ENCODE measurements around the gene RNLS. TPM values are rescaled to one million over a fixed set of nuclear protein-coding genes. Genes with fewer than 3 reads are reported as not detected.

Gene RNLS
- total and polyA plus RNA-seq, 2 of the 8 experiments (the other 6 are each of a cell fraction or from before 2014, with no cell fraction given) = 7.5 to 12.7 TPM

DNA sequence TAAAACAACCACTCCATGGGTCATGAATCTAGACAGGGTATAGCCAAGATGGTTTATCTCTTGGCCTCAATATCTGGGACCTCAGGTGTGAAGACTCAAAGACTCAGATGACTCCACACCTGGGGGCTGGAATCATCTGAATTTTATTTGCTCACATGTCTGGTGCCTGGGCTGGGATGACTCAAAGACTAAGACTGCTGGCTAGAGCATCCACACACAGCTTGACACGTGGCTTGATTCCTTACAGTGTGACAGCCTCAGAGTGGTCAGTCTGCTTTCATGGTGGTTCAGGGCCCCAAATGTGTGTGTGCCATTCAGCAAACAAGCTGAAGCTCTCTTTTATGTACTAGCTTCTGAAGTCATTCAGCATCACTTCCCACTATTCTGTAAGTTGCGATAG lies 333.7 kb downstream of the RNLS start:
- no peak overlapping the region for H3K4me2 ChIP-seq (ENCODE audit: insufficient read depth in 1 of 2, low read depth in 2 of 2, low read length in 2 of 2)
- no peak overlapping the region for H4K8ac ChIP-seq (ENCODE audit: extremely low read depth, insufficient read depth, low read length)
- H2AFZ ChIP-seq (ENCODE audit: low read length) = no peak overlapping the region
- no peak overlapping the region for H2AK5ac ChIP-seq (ENCODE audit: low read depth, low read length)
- no peak overlapping the region for H3K14ac ChIP-seq (ENCODE audit: insufficient read length)
- no peak overlapping the region for H3K9ac ChIP-seq (replicated peaks in 1 of 4; ENCODE audit: extremely low read depth in 1 of 4, low read depth in 3 of 4, low read length in 3 of 4)
- H3K23ac ChIP-seq (ENCODE audit: insufficient read length) = no peak overlapping the region
- no peak overlapping the region for H3K4me3 ChIP-seq (ENCODE audit: extremely low read depth in 1 of 4, insufficient read depth in 2 of 4, low read depth in 3 of 4, low read length in 4 of 4)
- no peaks in the 10 kb centered on the region for H3K4me1 ChIP-seq (replicated peaks in 1 of 4; ENCODE audit: control insufficient read depth in 3 of 4, insufficient read depth in 4 of 4, low read length in 3 of 4)
- DNase-seq (ENCODE audit: low read depth in 1 of 2, low spot score in 2 of 2) (no peak), FAIRE-seq (no peak)
- H3K27ac ChIP-seq (ENCODE audit: low read depth, low read length) = no peak overlapping the region
- H4K20me1 ChIP-seq (replicated peaks in 1 of 2; ENCODE audit: control insufficient read depth in 1 of 2, insufficient read depth in 2 of 2, low read length in 2 of 2) = no peaks in the 10 kb centered on the region
- CTCF ChIA-PET (ENCODE audit: partially characterized antibody) = interaction anchor here (1.0 to 2.0 kb wide), 2 partner anchors 10 to 15 kb away, joined by 3 to 7 read pairs; no protein-coding TSS in a partner anchor
- no peaks in the 10 kb centered on the region for H3K36me3 ChIP-seq (ENCODE audit: control insufficient read depth in 2 of 4, insufficient read depth in 4 of 4, low read length in 3 of 4)
- no peaks in the 10 kb centered on the region for H3K23me2 ChIP-seq (ENCODE audit: low read depth, low read length)
- no peak overlapping the region for H3K18ac ChIP-seq (ENCODE audit: extremely low read depth, low read length)
- no peaks in the 10 kb centered on the region for H3K79me2 ChIP-seq (ENCODE audit: control insufficient read depth in 1 of 2, insufficient read depth in 2 of 2, low read length in 2 of 2)
- H2BK120ac ChIP-seq (replicated peaks; ENCODE audit: low read depth, low read length) = no peak overlapping the region
- no peaks in the 10 kb centered on the region for H3K27me3 ChIP-seq (replicated peaks in 1 of 4; ENCODE audit: control insufficient read depth in 3 of 4, extremely low read depth in 1 of 4, insufficient read depth in 3 of 4, low read length in 3 of 4)
- no peak overlapping the region for H2BK12ac ChIP-seq (ENCODE audit: low read depth, low read length)
- H3K56ac ChIP-seq (replicated peaks; ENCODE audit: insufficient read length, low read depth, low read length) = no peak overlapping the region
- no peaks in the 10 kb centered on the region for H3K79me1 ChIP-seq (ENCODE audit: low read depth, low read length)
- POLR2A ChIA-PET (ENCODE audit: partially characterized antibody) = no interaction called here
- H2BK20ac ChIP-seq (ENCODE audit: low read length) = no peak overlapping the region
- no peak overlapping the region for H2BK5ac ChIP-seq (ENCODE audit: low read depth, low read length)
- TF ChIP-seq SP1 (IDR thresholded peaks at IDR 0.05; ENCODE audit: low read depth, low read length) (no peak), CEBPB (IDR thresholded peaks at IDR 0.05; ENCODE audit: low read depth, low read length) (no peak), RAD21 (IDR thresholded peaks at IDR 0.05 in 1 of 2, conservative IDR thresholded peaks at IDR 0.05 in 1 of 2; ENCODE audit: low read depth in 2 of 2, low read length in 2 of 2) (no peak), SIX5 (IDR thresholded peaks at IDR 0.05; ENCODE audit: low read depth, low read length) (no peak)
- H4K91ac ChIP-seq (replicated peaks; ENCODE audit: insufficient read length, low read length) = no peak overlapping the region
- H2BK15ac ChIP-seq (ENCODE audit: low read length) = no peak overlapping the region
- H3K4ac ChIP-seq (replicated peaks; ENCODE audit: insufficient read length, low read depth, low read length) = no peak overlapping the region
- H3K9me3 ChIP-seq (ENCODE audit: insufficient read depth in 2 of 2, low read depth in 1 of 2, low read length in 1 of 2) = no peaks in the 10 kb centered on the region
- no peak overlapping the region for H4K5ac ChIP-seq (ENCODE audit: insufficient read length, low read depth, low read length)
- WGBS, 2 experiments (ENCODE audit: extremely low coverage in 1 of 2, insufficient coverage in 1 of 2, insufficient read length in 1 of 2, insufficient replicate concordance in 2 of 2, low coverage in 1 of 2, low lambda C conversion rate in 2 of 2, missing lambda C conversion rate in 1 of 2) = 93% methylated on average over 2 of the region's 2 CpGs; no CpG with 5 or more reads in 1 of the 2 experiments
